ENCODE data around the gene KCNN2. TPM values are rescaled to one million over a fixed set of nuclear protein-coding genes. Genes with fewer than 3 reads are reported as not detected.

KCNN2 gene
- total and polyA plus RNA-seq, 2 of the 8 experiments (the other 6 are each of a cell fraction or from before 2014, with no cell fraction given) = 13.1 to 18.6 TPM

DNA sequence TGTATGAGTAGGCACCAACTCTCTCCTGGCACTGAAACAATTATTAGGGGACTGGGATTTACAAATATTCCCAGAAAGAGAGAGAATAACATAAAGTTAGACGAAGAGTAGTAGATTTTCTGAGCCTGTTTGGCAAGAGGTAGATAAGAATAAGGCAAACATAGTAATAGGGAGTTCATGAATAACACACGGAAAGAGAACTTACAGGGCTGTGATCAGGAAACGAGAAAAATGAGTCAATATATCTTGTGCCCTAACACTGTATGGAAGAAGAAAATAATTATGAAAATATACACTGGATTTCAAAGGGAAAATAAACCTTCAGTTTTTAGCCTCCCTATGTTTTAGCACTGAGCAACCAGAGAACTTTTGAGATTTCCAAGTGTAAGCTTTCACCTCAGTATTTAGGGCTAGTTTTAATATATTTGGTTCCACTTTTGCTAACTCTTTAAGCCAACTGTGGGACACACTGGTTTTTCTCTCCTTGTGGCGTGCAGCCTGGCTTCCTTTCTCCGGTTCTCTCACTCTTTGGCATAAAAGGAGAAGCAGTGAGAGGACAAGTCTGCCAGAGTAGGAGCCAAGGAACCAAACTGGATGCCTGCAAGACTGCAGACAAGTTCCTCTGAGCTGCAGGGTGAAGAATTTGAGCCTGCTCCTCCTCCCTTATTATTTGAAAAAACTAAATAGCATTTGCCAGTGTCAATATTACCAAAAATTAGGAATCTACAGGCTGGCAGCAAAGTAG, 6.6 kb upstream of the KCNN2 start:
- Histone ChIP-seq H2BK5ac (ENCODE audit: low read depth, low read length) (no peak overlapping the region), H2BK15ac (ENCODE audit: low read length) (no peak overlapping the region), H3K4me2 (ENCODE audit: insufficient read depth in 1 of 2, low read depth in 2 of 2, low read length in 2 of 2) (no peak overlapping the region), H3K56ac (replicated peaks; ENCODE audit: insufficient read length, low read depth, low read length) (no peak overlapping the region), H2BK120ac (replicated peaks; ENCODE audit: low read depth, low read length) (no peak overlapping the region), H3K27ac (ENCODE audit: low read depth, low read length) (no peak overlapping the region), H3K14ac (ENCODE audit: insufficient read length) (no peak overlapping the region), H3K23ac (ENCODE audit: insufficient read length) (no peak overlapping the region), H3K27me3 (replicated peaks in 1 of 4; ENCODE audit: control insufficient read depth in 3 of 4, extremely low read depth in 1 of 4, insufficient read depth in 3 of 4, low read length in 3 of 4) (no peaks in the 10 kb centered on the region), H4K91ac (replicated peaks; ENCODE audit: insufficient read length, low read length) (no peak overlapping the region), H4K8ac (ENCODE audit: extremely low read depth, insufficient read depth, low read length) (no peak overlapping the region), H3K79me1 (ENCODE audit: low read depth, low read length) (no peaks in the 10 kb centered on the region), H4K20me1 (replicated peaks in 1 of 2; ENCODE audit: control insufficient read depth in 1 of 2, insufficient read depth in 2 of 2, low read length in 2 of 2) (no peaks in the 10 kb centered on the region), H2BK12ac (ENCODE audit: low read depth, low read length) (no peak overlapping the region), H3K9ac (replicated peaks in 1 of 4; ENCODE audit: extremely low read depth in 1 of 4, low read depth in 3 of 4, low read length in 3 of 4) (no peak overlapping the region), H3K79me2 (ENCODE audit: control insufficient read depth in 1 of 2, insufficient read depth in 2 of 2, low read length in 2 of 2) (no peaks in the 10 kb centered on the region), H3K4ac (replicated peaks; ENCODE audit: insufficient read length, low read depth, low read length) (no peak overlapping the region), H2AFZ (ENCODE audit: low read length) (peak overlapping the region; percentile 82), H3K36me3 (ENCODE audit: control insufficient read depth in 2 of 4, insufficient read depth in 4 of 4, low read length in 3 of 4) (no peaks in the 10 kb centered on the region), H3K23me2 (ENCODE audit: low read depth, low read length) (no peaks in the 10 kb centered on the region), H3K4me3 (ENCODE audit: extremely low read depth in 1 of 4, insufficient read depth in 2 of 4, low read depth in 3 of 4, low read length in 4 of 4) (no peak overlapping the region), H3K9me3 (ENCODE audit: insufficient read depth in 2 of 2, low read depth in 1 of 2, low read length in 1 of 2) (no peaks in the 10 kb centered on the region), H2BK20ac (ENCODE audit: low read length) (no peak overlapping the region), H3K18ac (ENCODE audit: extremely low read depth, low read length) (no peak overlapping the region), H3K4me1 (replicated peaks in 1 of 4; ENCODE audit: control insufficient read depth in 3 of 4, insufficient read depth in 4 of 4, low read length in 3 of 4) (peaks cover 0 to 22% (median under 1%) of the 10 kb centered on the region in 4 experiments; a peak in 3 of 7 replicates), H4K5ac (ENCODE audit: insufficient read length, low read depth, low read length) (peak overlapping the region; percentile 47), H2AK5ac (ENCODE audit: low read depth, low read length) (no peak overlapping the region)
- ChIA-PET CTCF (ENCODE audit: partially characterized antibody) (interaction anchor here (0.8 to 1.4 kb wide), 5 partner anchors 11 to 675 kb away, joined by 3 to 5 read pairs (median 3); no protein-coding TSS in a partner anchor), POLR2A (ENCODE audit: partially characterized antibody) (no interaction called here)
- WGBS, 2 experiments (ENCODE audit: extremely low coverage in 1 of 2, insufficient coverage in 1 of 2, insufficient read length in 1 of 2, insufficient replicate concordance in 2 of 2, low coverage in 1 of 2, low lambda C conversion rate in 2 of 2, missing lambda C conversion rate in 1 of 2) = 69% methylated on average over 5 of the region's 5 CpGs; no CpG with 5 or more reads in 1 of the 2 experiments
- DNase-seq (ENCODE audit: low read depth in 1 of 2, low spot score in 2 of 2) (no peak), FAIRE-seq (no peak)
- TF ChIP-seq SP1 (IDR thresholded peaks at IDR 0.05; ENCODE audit: low read depth, low read length) (no peak), SP4 (IDR thresholded peaks at IDR 0.05; ENCODE audit: low read length) (no peak), HDAC6 (IDR thresholded peaks at IDR 0.05; ENCODE audit: low read depth, low read length) (no peak), BRCA1 (IDR thresholded peaks at IDR 0.05; ENCODE audit: low read depth, low read length) (no peak), CEBPB (IDR thresholded peaks at IDR 0.05; ENCODE audit: low read depth, low read length) (no peak), BCL11A (IDR thresholded peaks at IDR 0.05; ENCODE audit: low read depth in 2 of 2, low read length in 2 of 2) (no peak), CBX8 (IDR thresholded peaks at IDR 0.05; ENCODE audit: borderline replicate concordance, low read depth, low read length) (no peak), SRF (IDR thresholded peaks at IDR 0.05; ENCODE audit: low read depth, low read length) (no peak), RNF2 (IDR thresholded peaks at IDR 0.05; ENCODE audit: borderline replicate concordance, low read depth, low read length, missing control alignments, poor library complexity, severe bottlenecking) (no peak), SIRT6 (IDR thresholded peaks at IDR 0.05; ENCODE audit: low read length) (no peak), EP300 (IDR thresholded peaks at IDR 0.05; ENCODE audit: borderline replicate concordance in 1 of 2, low read depth in 2 of 2, low read length in 2 of 2) (no peak), SAP30 (IDR thresholded peaks at IDR 0.05; ENCODE audit: insufficient read depth, insufficient replicate concordance, low read length) (no peak), CTBP2 (IDR thresholded peaks at IDR 0.05; ENCODE audit: borderline replicate concordance, insufficient read depth, insufficient read length, low read length) (no peak)
